Measurements from ENCODE around the gene MAP2K6. TPM values are rescaled to one million over a fixed set of nuclear protein-coding genes. Genes with fewer than 3 reads are reported as not detected.
A peak's percentile ranks its signal among the peaks of the same experiment; 100 is the strongest.
"Not testable (repeated sequence)": the region's sequence is repeated elsewhere in the genome, so short reads cannot be mapped to it uniquely, and the experiment has no call there.

Gene MAP2K6
- total and polyA plus RNA-seq, 11 donors, result 0.61 to 5.1 (median 1.4) TPM

GRCh38 chr17:69473841-69474831 lies 59.6 kb downstream of the MAP2K6 start:
- H3K4me1 ChIP-seq, result peaks cover 0 to 11% (median 5%) of the 10 kb centered on the region in 12 donors
- peak in 3 of 4 donors; percentile 37 to 49 (median 41) for ATAC-seq
- TF ChIP-seq CTCF (IDR thresholded peaks at IDR 0.05) (no peak), POLR2A (IDR thresholded peaks at IDR 0.05) (no peak)
- no peaks in the 10 kb centered on the region for H3K27me3 ChIP-seq
- H3K36me3 ChIP-seq, result no peaks in the 10 kb centered on the region
- 73 to 82% (median 76%) methylated on average over 7 of the region's 7 CpGs for WGBS, 4 donors
- DNase-seq, result no peak
- intact Hi-C loops (cut with DNase I), result no loop called here
- no peak overlapping the region for H3K4me3 ChIP-seq
- no peaks in the 10 kb centered on the region for H3K9me3 ChIP-seq
- peak overlapping the region in 4 of 12 donors; percentile 1 to 45 (median 34) for H3K27ac ChIP-seq

- WGBS, 4 donors, result 92 to 94% (median 93%) methylated on average over 6 of the region's 6 CpGs
- Histone ChIP-seq H3K4me1 (peaks cover 0 to 19% (median 5%) of the 10 kb centered on the region in 12 donors), H3K9me3 (no peaks in the 10 kb centered on the region), H3K27me3 (no peaks in the 10 kb centered on the region), H3K4me3 (no peak overlapping the region), H3K36me3 (no peaks in the 10 kb centered on the region), H3K27ac (no peak overlapping the region)
- ATAC-seq, result no peak
- intact Hi-C loops (cut with DNase I), result no loop called here
- no peak for DNase-seq
- TF ChIP-seq POLR2A (IDR thresholded peaks at IDR 0.05), result no peak
- TF ChIP-seq CTCF (IDR thresholded peaks at IDR 0.05), result no peak
Observed at GRCh38 chr17:69477204-69477902, 62.9 kb downstream of the MAP2K6 start.

- TF ChIP-seq POLR2A (IDR thresholded peaks at IDR 0.05), result no peak
- TF ChIP-seq CTCF (IDR thresholded peaks at IDR 0.05), result no peak
- intact Hi-C loops (cut with DNase I), result no loop called here
- Histone ChIP-seq H3K4me3 (no peak overlapping the region), H3K36me3 (no peaks in the 10 kb centered on the region), H3K27ac (no peak overlapping the region), H3K27me3 (no peaks in the 10 kb centered on the region), H3K9me3 (no peaks in the 10 kb centered on the region), H3K4me1 (peaks cover 0 to 19% (median 5%) of the 10 kb centered on the region in 12 donors)
- DNase-seq, result no peak
- ATAC-seq, result no peak
- 96 to 98% (median 98%) methylated on average over 4 of the region's 4 CpGs for WGBS, 4 donors
Observed at GRCh38 chr17:69477903-69478266, 63.4 kb downstream of the MAP2K6 start.

- H3K27ac ChIP-seq, result no peak overlapping the region
- TF ChIP-seq POLR2A (IDR thresholded peaks at IDR 0.05), result no peak
- TF ChIP-seq CTCF (IDR thresholded peaks at IDR 0.05), result no peak
Observed at GRCh38 chr17:69478916-69479315, 64.4 kb downstream of the MAP2K6 start.

GRCh38 chr17:69479756-69480155 lies 65.3 kb downstream of the MAP2K6 start:
- H3K27ac ChIP-seq, H3K4me3 ChIP-seq, ATAC-seq, H3K27me3 ChIP-seq, H3K36me3 ChIP-seq, H3K9me3 ChIP-seq, DNase-seq: not testable (repeated sequence)
- 92 to 97% (median 97%) methylated on average over 7 of the region's 7 CpGs for WGBS, 4 donors
- intact Hi-C loops (cut with DNase I), result loop anchor here in 1 of 10 donors (10.0 kb wide), 1 partner anchor 65 kb away; the partner anchor contains the start of gene MAP2K6
- peaks cover 0 to 11% (median under 1%) of the 10 kb centered on the region in 12 donors for H3K4me1 ChIP-seq

More at GRCh38 chr17:69478916-69479315, 64.4 kb downstream of the MAP2K6 start:
- 78 to 83% (median 80%) methylated on average over 4 of the region's 4 CpGs for WGBS, 4 donors
- no peak for DNase-seq
- H3K36me3 ChIP-seq, result no peaks in the 10 kb centered on the region
- no peak overlapping the region for H3K4me3 ChIP-seq
- ATAC-seq, result no peak
- no peaks in the 10 kb centered on the region for H3K27me3 ChIP-seq
- intact Hi-C loops (cut with DNase I), result no loop called here
- H3K4me1 ChIP-seq, result peaks cover 0 to 16% (median 5%) of the 10 kb centered on the region in 12 donors
- no peaks in the 10 kb centered on the region for H3K9me3 ChIP-seq

Measured in heart left ventricle (tissue), 16 donors.